NCI-H2196 (cell line): ENCODE results near the gene C3AR1.

Experiments
- DNase-seq: peaks from one replicate; lab custom pipeline; 2025; ENCODE audit not compliant: unreplicated experiment; lab: John Stamatoyannopoulos, UW

The C3AR1 gene

GRCh38 chr12:8058506-8058905 lies 7.7 kb downstream of the C3AR1 start:
- no peak for DNase-seq

GRCh38 chr12:8057839-8058238 lies 8.3 kb downstream of the C3AR1 start:
- no peak for DNase-seq

GRCh38 chr12:8057306-8057705 lies 8.9 kb downstream of the C3AR1 start:
- DNase-seq, result no peak

- no peak for DNase-seq
These were observed 11.3 kb downstream of the C3AR1 start for GRCh38 chr12:8054816-8055215.

- no peak for DNase-seq
These were observed 13.5 kb downstream of the C3AR1 start for GRCh38 chr12:8052679-8053078.

GRCh38 chr12:8050600-8051250 lies 15.4 kb downstream of the C3AR1 start:
- no peak for DNase-seq

GRCh38 chr12:8048906-8049305 lies 17.3 kb downstream of the C3AR1 start:
- DNase-seq, result no peak

- no peak for DNase-seq
These were observed 18.3 kb downstream of the C3AR1 start for GRCh38 chr12:8047842-8048241.

- peak; percentile 64 for DNase-seq
These were observed 19.9 kb downstream of the C3AR1 start for GRCh38 chr12:8045952-8046944.

- no peak for DNase-seq
These were observed 25.4 kb downstream of the C3AR1 start for GRCh38 chr12:8040791-8041190.

- peak; percentile 59 for DNase-seq
These were observed 27.5 kb downstream of the C3AR1 start for GRCh38 chr12:8038659-8039114.

GRCh38 chr12:8037947-8038346 lies 28.2 kb downstream of the C3AR1 start:
- DNase-seq, result no peak

GRCh38 chr12:8037046-8037663 lies 29.0 kb downstream of the C3AR1 start:
- no peak for DNase-seq

GRCh38 chr12:8036346-8036745 lies 29.8 kb downstream of the C3AR1 start:
- DNase-seq, result no peak

GRCh38 chr12:8035440-8036010 lies 30.6 kb downstream of the C3AR1 start:
- no peak for DNase-seq

- DNase-seq, result no peak
These were observed 31.4 kb downstream of the C3AR1 start for GRCh38 chr12:8034802-8035201.

GRCh38 chr12:8033153-8034044 lies 32.8 kb downstream of the C3AR1 start:
- DNase-seq, result peak; percentile 2

GRCh38 chr12:8032242-8033152 lies 33.7 kb downstream of the C3AR1 start, which contains the start of gene FOXJ2:
Gene FOXJ2, plus strand, starts transcription at chr12:8032716. Its CDS starts 7,117 bp downstream, at chr12:8039833.
- DNase-seq, result peak; percentile 26

GRCh38 chr12:8031872-8032241 lies 34.3 kb downstream of the C3AR1 start:
- DNase-seq, result no peak
